Trophoblast cell (in vitro differentiated cells and primary cell): ENCODE results near the gene MRI1.
"Not testable (repeated sequence)": the region's sequence is repeated elsewhere in the genome, so short reads cannot be mapped to it uniquely, and the experiment has no call there.

Experiments used
- DNase-seq, 2 donors: peaks; one replicate each; pipeline ENCODE4 v3.0.0-alpha.2; 2016
- H2AFZ ChIP-seq: 2 replicates; pipeline ENCODE4 v1.6.1; 2013; ENCODE audit warnings: low read length, moderate library complexity, mild to moderate bottlenecking; ENCODE audit not compliant: insufficient read depth, poor library complexity
- H2AK5ac ChIP-seq: 2 replicates; pipeline ENCODE4 v1.6.1; 2013; ENCODE audit warnings: mild to moderate bottlenecking, low read length
- H2BK120ac ChIP-seq: 2 replicates; pipeline ENCODE4 v1.6.1; 2013; ENCODE audit warnings: low read length, mild to moderate bottlenecking, moderate library complexity; ENCODE audit not compliant: insufficient read depth, poor library complexity
- H2BK12ac ChIP-seq: 2 replicates; pipeline ENCODE4 v1.6.1; 2013; ENCODE audit warnings: mild to moderate bottlenecking, low read length, moderate library complexity
- H2BK5ac ChIP-seq: 2 replicates; pipeline ENCODE4 v1.6.1; 2013; ENCODE audit warnings: low read length, low read depth, moderate library complexity, mild to moderate bottlenecking; ENCODE audit not compliant: poor library complexity
- H3K14ac ChIP-seq: 2 replicates; pipeline ENCODE4 v1.6.1; 2013; ENCODE audit warnings: mild to moderate bottlenecking, low read length
- H3K18ac ChIP-seq: 2 replicates; pipeline ENCODE4 v1.6.1; 2013; ENCODE audit warnings: mild to moderate bottlenecking, low read length
- H3K23ac ChIP-seq: 2 replicates; pipeline ENCODE4 v1.6.1; 2013; ENCODE audit warnings: low read length
- H3K27ac ChIP-seq: 2 replicates; pipeline ENCODE4 v1.5.1; 2013; ENCODE audit warnings: low read depth, mild to moderate bottlenecking, inconsistent platforms, low read length, moderate library complexity
- H3K27me3 ChIP-seq: 2 replicates; pipeline ENCODE4 v1.6.1; 2013; ENCODE audit warnings: inconsistent platforms, mild to moderate bottlenecking, low read length, moderate library complexity; ENCODE audit not compliant: insufficient read depth
- H3K36me3 ChIP-seq, 2 experiments: 1 replicate in 1 of 2; 2 replicates in 1 of 2; pipeline ENCODE4 v1.6.1; 2013; ENCODE audit warnings: low read length in 2 of 2, mild to moderate bottlenecking in 2 of 2, moderate library complexity in 1 of 2; ENCODE audit not compliant: insufficient read depth in 2 of 2, control insufficient read depth in 1 of 2
- H3K4ac ChIP-seq: 2 replicates; pipeline ENCODE4 v1.6.1; 2013; ENCODE audit warnings: low read depth, mild to moderate bottlenecking, low read length, moderate library complexity
- H3K4me1 ChIP-seq, 2 experiments: 1 replicate in 1 of 2; 2 replicates in 1 of 2; pipeline ENCODE4 v1.6.1; 2013; ENCODE audit warnings: low read length in 2 of 2, mild to moderate bottlenecking in 2 of 2, moderate library complexity in 1 of 2; ENCODE audit not compliant: insufficient read depth in 2 of 2, control insufficient read depth in 1 of 2
- H3K4me2 ChIP-seq: 2 replicates; pipeline ENCODE4 v1.6.1; 2013; ENCODE audit warnings: inconsistent platforms, mild to moderate bottlenecking, low read length, moderate library complexity
- H3K4me3 ChIP-seq: 2 replicates; pipeline ENCODE4 v1.5.1; 2013; ENCODE audit warnings: mild to moderate bottlenecking, low read depth, low read length, inconsistent platforms
- H3K79me1 ChIP-seq: one replicate; pipeline ENCODE4 v1.6.1; 2013; ENCODE audit warnings: low read length
- H3K79me2 ChIP-seq: 2 replicates; pipeline ENCODE4 v1.6.1; 2013; ENCODE audit warnings: low read length, mild to moderate bottlenecking; ENCODE audit not compliant: control insufficient read depth, insufficient read depth, poor library complexity
- H3K9ac ChIP-seq: 2 replicates; pipeline ENCODE4 v1.6.1; 2013; ENCODE audit warnings: mild to moderate bottlenecking, low read length
- H3K9me3 ChIP-seq: 2 replicates; pipeline ENCODE4 v1.6.1; 2013; ENCODE audit warnings: low read depth, mild to moderate bottlenecking, control low read depth, inconsistent platforms, low read length; ENCODE audit not compliant: insufficient read depth
- H4K12ac ChIP-seq: 2 replicates; pipeline ENCODE4 v1.6.1; 2013; ENCODE audit warnings: low read depth, mild to moderate bottlenecking, low read length, moderate library complexity
- H4K8ac ChIP-seq: 2 replicates; pipeline ENCODE4 v1.6.1; 2013; ENCODE audit warnings: low read depth, mild to moderate bottlenecking, low read length, moderate library complexity
- H4K91ac ChIP-seq: one replicate; pipeline ENCODE4 v1.6.1; 2013; ENCODE audit warnings: low read depth, mild to moderate bottlenecking, low read length, moderate library complexity
- WGBS: extraction: QIAGEN DNeasy Blood & Tissue Kit; methylation state at CpG from one replicate; pipeline ENCODE4 v1.1.7; 2013; ENCODE audit warnings: missing lambda C conversion rate; ENCODE audit not compliant: insufficient read length, insufficient coverage; ENCODE audit errors: extremely low coverage; 5-methylcytosine and 5-hydroxymethylcytosine counted together

Gene MRI1

GRCh38 chr19:13748169-13748828 is 16.0 kb upstream of the MRI1 start:
- Histone ChIP-seq H3K9ac (peak overlapping the region; percentile 68), H3K14ac (peak overlapping the region; percentile 69), H4K91ac (peak overlapping the region; percentile 87), H3K23ac (no peak overlapping the region), H3K79me1 (peaks cover 7% of the 10 kb centered on the region), H2AK5ac (peak overlapping the region; percentile 75), H3K27me3 (no peaks in the 10 kb centered on the region), H2AFZ (peak overlapping the region; percentile 50), H2BK5ac (peak overlapping the region; percentile 37), H3K4ac (peak overlapping the region; percentile 28), H2BK12ac (peak overlapping the region; percentile 38), H3K18ac (peak overlapping the region; percentile 86), H4K12ac (peak overlapping the region; percentile 98), H3K9me3 (peaks cover 2% of the 10 kb centered on the region), H3K36me3 (peaks cover 13 to 14% of the 10 kb centered on the region in 2 experiments), H3K4me3 (peak overlapping the region; percentile 82), H2BK120ac (peak overlapping the region; percentile 43), H3K27ac (peak overlapping the region; percentile 60), H3K4me1 (peaks cover 4 to 5% of the 10 kb centered on the region in 2 experiments), H4K8ac (peak overlapping the region; percentile 90), H3K79me2 (peaks cover 8% of the 10 kb centered on the region), H3K4me2 (peak overlapping the region; percentile 61)
- no CpG with 5 or more reads among the region's 25 CpGs for WGBS
- peak; percentile 9 to 44 for DNase-seq

DNA sequence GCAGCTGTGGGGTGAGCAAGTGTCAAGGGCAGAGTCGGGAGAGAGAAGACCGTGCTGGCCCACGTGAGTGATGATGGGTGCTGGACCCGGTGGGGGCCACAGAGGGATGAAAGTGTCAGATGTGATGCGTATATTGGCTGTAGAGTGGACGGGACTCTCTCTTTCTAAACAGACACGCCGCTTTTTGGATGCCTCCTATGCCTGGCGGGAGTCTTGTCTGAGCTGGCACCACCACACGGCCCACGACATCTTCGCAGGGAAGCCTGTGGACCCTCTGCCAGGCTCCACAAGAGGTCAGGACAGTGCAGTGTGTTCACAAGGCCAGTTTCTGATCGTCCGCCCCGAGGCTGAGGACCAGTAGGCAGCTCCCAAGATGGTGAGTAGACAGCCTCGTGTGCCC is 12.9 kb upstream of the MRI1 start:
- Histone ChIP-seq H2BK5ac (no peak overlapping the region), H3K9me3 (peaks cover 2% of the 10 kb centered on the region), H3K4ac (no peak overlapping the region), H4K91ac (no peak overlapping the region), H3K14ac (no peak overlapping the region), H3K4me1 (peaks cover 4 to 5% of the 10 kb centered on the region in 2 experiments), H3K23ac (no peak overlapping the region), H2AK5ac (no peak overlapping the region), H3K18ac (no peak overlapping the region), H3K79me1 (peaks cover 7% of the 10 kb centered on the region), H2BK120ac (no peak overlapping the region), H2BK12ac (no peak overlapping the region), H4K8ac (no peak overlapping the region), H3K27me3 (no peaks in the 10 kb centered on the region), H3K4me3 (no peak overlapping the region), H3K9ac (no peak overlapping the region), H3K36me3 (peaks cover 31 to 35% of the 10 kb centered on the region in 2 experiments), H3K4me2 (no peak overlapping the region), H3K79me2 (peaks cover 8% of the 10 kb centered on the region), H4K12ac (no peak overlapping the region), H3K27ac (no peak overlapping the region), H2AFZ (no peak overlapping the region)
- DNase-seq, result no peak
- WGBS, result no CpG with 5 or more reads among the region's 16 CpGs

- not testable (repeated sequence) for H3K4me2 ChIP-seq, H4K91ac ChIP-seq, H3K9me3 ChIP-seq, H2BK5ac ChIP-seq, H4K8ac ChIP-seq, H2AK5ac ChIP-seq, H2AFZ ChIP-seq, H3K27ac ChIP-seq, H3K4me1 ChIP-seq, H4K12ac ChIP-seq, H2BK12ac ChIP-seq, H3K4ac ChIP-seq, H3K79me2 ChIP-seq, H3K18ac ChIP-seq, H2BK120ac ChIP-seq, H3K14ac ChIP-seq, DNase-seq, H3K23ac ChIP-seq, H3K4me3 ChIP-seq, H3K79me1 ChIP-seq, H3K9ac ChIP-seq, H3K27me3 ChIP-seq
- WGBS, result no CpG with 5 or more reads among the region's 7 CpGs
- H3K36me3 ChIP-seq, result peaks cover 50 to 55% of the 10 kb centered on the region in 2 experiments
These were observed 10.7 kb upstream of the MRI1 start for GRCh38 chr19:13753622-13754021.

GRCh38 chr19:13756210-13756609 is 8.1 kb upstream of the MRI1 start:
- no peaks in the 10 kb centered on the region for H3K79me1 ChIP-seq
- no peak overlapping the region for H2BK120ac ChIP-seq
- H4K8ac ChIP-seq, result no peak overlapping the region
- H3K27ac ChIP-seq, result no peak overlapping the region
- no peaks in the 10 kb centered on the region for H3K4me1 ChIP-seq
- no peak overlapping the region for H4K91ac ChIP-seq
- no peak overlapping the region for H3K14ac ChIP-seq
- H3K23ac ChIP-seq, result no peak overlapping the region
- H3K18ac ChIP-seq, result no peak overlapping the region
- H3K36me3 ChIP-seq, result peaks cover 67 to 76% of the 10 kb centered on the region in 2 experiments
- H2BK12ac ChIP-seq, result no peak overlapping the region
- H3K9ac ChIP-seq, result no peak overlapping the region
- H2AK5ac ChIP-seq, result no peak overlapping the region
- H3K4me2 ChIP-seq, result no peak overlapping the region
- DNase-seq, result no peak
- H4K12ac ChIP-seq, result no peak overlapping the region
- H2BK5ac ChIP-seq, result no peak overlapping the region
- H3K4ac ChIP-seq, result no peak overlapping the region
- H3K27me3 ChIP-seq, result no peaks in the 10 kb centered on the region
- no CpG with 5 or more reads among the region's 9 CpGs for WGBS
- H3K4me3 ChIP-seq, result no peak overlapping the region
- H3K9me3 ChIP-seq, result peaks cover 1% of the 10 kb centered on the region
- no peak overlapping the region for H2AFZ ChIP-seq
- no peaks in the 10 kb centered on the region for H3K79me2 ChIP-seq
